Measurements from ENCODE around the gene TMEM235.
A peak's percentile ranks its signal among the peaks of the same experiment; 100 is the strongest.

Gene TMEM235

DNA sequence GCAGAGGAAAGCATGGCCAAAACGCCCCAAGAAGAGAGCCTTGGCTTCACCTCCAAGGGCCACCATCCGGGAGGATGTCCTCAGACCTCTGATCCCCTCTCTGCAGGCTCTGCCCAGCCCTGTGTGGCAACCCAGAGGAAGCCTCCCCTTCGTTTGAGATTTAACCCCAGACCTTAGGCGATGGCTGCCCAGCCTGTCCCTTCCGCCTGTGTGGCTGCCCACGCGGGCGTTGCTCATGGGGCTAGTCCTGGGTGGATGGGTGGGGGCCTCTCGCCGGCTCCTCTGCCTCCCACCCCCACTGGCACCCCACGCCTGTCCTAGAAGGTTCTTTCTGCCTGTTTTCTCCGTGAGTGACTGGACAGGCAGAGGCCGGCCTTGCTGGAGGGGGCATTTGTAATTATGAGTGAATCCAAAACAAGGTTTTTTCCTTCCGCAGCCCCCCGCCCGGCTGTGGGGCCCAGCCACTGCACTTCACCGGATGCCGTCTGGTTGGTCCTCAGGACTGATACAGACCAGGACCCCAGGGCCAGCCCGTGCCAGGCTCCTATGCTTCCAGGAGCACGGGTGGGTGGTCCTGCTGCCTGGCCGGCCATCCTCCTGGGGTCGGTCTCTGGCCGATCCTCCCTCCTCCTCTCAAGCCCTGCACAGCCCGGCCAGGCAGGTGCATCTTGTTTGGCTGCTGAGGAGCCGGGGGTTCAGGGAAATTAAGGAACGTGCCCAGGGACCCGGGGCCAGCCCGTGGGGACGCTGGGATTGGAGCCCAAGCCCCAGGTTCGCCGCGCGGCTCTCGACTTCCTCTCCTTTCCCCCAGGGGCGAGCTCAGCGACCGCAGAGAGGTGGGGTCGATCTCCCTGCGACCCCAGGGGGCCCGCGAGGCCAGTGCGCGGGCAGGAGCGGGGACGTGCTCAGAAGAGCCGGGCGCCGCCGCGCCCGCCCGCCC is at the start of gene TMEM235:
TMEM235 (plus strand) TSS at position 636 of the 940 bp plus-strand sequence. CDS start 393 bp downstream, outside the sequence.
- DNase-seq (ENCODE audit: low read depth) = no peak

DNA sequence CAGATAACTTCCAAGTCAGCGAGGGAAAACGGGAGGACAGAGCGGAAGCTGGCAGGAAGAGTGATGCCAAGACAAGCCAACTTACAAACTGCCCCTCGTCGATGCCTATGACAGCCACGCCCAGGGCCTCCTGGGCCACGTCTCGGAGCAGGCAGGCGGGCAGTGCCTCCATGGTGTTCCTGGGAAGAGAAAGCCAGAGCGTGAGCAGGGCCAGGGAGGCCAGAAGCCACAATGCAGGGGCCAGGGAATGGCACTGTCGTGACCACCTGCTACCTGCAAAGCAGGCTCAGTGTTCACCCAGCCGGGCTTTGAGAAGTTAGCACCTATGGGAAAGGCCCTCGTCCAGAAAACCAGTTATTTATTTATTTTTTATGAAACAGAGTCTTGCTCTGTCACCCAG is 48.9 kb upstream of the TMEM235 start:
- no peak for DNase-seq (ENCODE audit: low read depth)

GRCh38 chr17:78183916-78184315 is 47.5 kb upstream of the TMEM235 start:
- no peak for DNase-seq (ENCODE audit: low read depth)

GRCh38 chr17:78184351-78184750 is 47.1 kb upstream of the TMEM235 start:
- DNase-seq (ENCODE audit: low read depth) = no peak

GRCh38 chr17:78184868-78185267 is 46.6 kb upstream of the TMEM235 start:
- no peak for DNase-seq (ENCODE audit: low read depth)

DNA sequence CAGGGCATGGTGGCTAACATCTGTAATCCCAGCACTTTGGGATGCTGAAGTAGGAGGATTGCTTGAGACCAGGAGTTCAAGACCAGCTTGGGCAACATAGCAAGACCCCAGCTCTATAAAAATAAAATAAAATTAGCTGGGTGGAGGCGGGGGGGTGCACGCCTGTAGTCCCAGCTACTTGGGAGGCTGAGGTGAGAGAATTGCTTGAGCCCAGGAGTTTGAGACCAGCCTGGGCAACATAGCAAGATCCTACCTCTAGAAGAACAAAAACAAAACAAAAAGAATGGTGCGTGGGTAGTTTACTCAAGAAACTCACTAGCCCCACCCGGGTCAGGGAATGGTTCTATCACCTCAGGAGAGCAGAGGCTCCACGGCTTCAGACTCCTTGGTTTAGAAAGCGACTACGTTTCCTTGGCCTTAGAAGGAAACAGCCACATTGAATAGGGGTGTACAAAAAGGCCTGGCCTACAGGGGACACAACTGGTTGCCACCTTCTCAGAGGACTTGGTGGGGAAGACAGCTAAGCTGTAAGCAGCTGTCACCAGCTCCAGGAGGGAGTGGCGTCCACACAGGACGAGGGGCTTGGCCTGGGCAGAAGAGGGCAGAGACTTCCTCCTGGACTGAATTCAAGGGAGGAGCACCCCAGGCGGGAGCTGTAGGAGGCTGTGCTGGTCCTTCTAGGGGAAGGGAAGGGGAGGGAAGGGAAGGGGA is 45.3 kb upstream of the TMEM235 start:
- no peak for DNase-seq (ENCODE audit: low read depth)

- peak; percentile 62 for DNase-seq (ENCODE audit: low read depth)
Observed at GRCh38 chr17:78186692-78187595, 44.5 kb upstream of the TMEM235 start, which contains the start of the genes AFMID and TK1. AFMID (plus strand) TSS chr17:78187362; CDS start chr17:78187371, 9 bp downstream. TK1 (minus strand) TSS chr17:78187052; CDS start chr17:78186994, 58 bp downstream.

- DNase-seq (ENCODE audit: low read depth) = no peak
Observed at GRCh38 chr17:78196716-78197115, 34.7 kb upstream of the TMEM235 start.

- DNase-seq (ENCODE audit: low read depth) = no peak
Observed at GRCh38 chr17:78197147-78197832, 34.1 kb upstream of the TMEM235 start.

DNA sequence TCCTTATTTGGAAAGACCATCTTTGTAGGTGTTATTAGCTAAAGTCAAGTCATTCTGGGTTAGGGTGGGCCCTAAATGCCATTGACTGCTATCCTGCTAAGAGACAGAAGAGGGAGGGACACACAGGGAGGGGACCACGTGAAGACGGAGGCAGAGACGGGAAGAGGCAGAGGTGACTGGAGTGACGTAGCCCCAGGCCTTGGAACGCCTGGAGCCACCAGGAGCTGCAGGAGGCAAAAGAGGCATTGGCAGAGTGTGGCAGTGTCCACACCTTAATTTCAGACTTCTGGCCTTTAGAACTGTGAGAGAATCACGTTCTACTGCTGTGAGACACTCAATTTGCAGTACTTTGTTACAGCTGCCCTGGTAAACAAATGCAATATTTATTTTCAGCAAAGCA is 31.0 kb upstream of the TMEM235 start:
- no peak for DNase-seq (ENCODE audit: low read depth)

GRCh38 chr17:78202666-78203065 is 28.8 kb upstream of the TMEM235 start:
- no peak for DNase-seq (ENCODE audit: low read depth)

DNA sequence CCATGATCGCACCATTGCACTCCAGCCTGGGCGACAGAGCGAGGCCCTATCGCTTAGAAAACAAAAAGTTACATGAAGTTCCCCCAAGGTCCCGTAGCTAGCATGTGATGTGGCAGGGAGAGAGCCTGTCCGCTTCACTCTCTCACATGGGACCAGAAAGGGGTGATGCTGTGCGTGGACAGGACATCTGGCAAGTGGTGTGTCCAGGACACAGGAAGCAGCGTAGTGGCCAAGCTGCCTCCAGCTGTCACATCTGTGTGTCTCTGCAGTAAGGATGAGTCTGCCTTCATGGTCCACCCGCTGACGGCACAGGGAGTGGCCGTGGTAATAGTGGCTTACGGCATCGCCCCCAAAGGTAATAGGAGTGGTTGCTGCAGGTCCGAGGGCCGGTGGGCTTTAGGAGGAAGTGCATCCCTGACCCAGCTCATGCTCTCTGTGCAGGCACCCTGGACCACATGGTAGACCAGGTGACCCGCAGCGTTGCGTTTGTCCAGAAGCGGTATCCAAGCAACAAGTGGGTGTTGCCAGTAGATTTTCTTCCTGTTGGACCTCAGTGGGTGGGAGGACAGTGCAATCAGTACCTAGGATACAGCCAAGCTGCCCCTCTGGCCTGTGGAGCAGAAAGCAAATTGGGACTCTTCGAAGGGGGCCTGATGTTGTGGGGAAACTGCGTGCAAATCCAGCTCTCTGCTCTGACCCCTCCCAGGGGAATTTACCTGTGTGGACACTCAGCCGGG is 26.9 kb upstream of the TMEM235 start:
- DNase-seq (ENCODE audit: low read depth) = no peak

GRCh38 chr17:78205124-78205775 is 26.2 kb upstream of the TMEM235 start:
- DNase-seq (ENCODE audit: low read depth) = no peak

DNA sequence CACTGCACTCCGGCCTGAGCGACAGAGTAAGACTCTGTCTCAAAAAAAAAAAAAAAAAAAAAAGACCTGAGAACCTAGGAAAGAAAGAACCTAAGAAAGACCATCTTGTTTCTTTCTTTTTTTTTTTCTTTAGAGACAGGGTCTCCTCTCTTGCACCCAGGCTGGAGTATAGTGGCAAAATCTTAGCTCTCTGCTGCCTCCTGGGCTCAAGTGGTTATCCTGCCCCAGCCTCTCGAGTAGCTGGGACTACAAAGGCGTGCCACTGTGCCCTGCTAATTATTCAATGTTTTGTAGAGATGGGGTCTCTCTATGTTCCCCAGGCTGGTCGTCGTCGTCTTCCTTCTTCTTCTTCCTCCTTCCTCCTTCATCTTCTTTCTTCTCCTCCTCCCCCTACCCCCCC is 25.1 kb upstream of the TMEM235 start:
- no peak for DNase-seq (ENCODE audit: low read depth)

GRCh38 chr17:78208486-78208885 is 22.9 kb upstream of the TMEM235 start:
- DNase-seq (ENCODE audit: low read depth) = no peak

- DNase-seq (ENCODE audit: low read depth) = no peak
Observed at GRCh38 chr17:78210111-78210510, 21.3 kb upstream of the TMEM235 start.

- DNase-seq (ENCODE audit: low read depth) = no peak
Observed at GRCh38 chr17:78211032-78211431, 20.4 kb upstream of the TMEM235 start.

GRCh38 chr17:78214016-78214705 is 17.3 kb upstream of the TMEM235 start, which contains the start of gene BIRC5:
BIRC5 (plus strand) TSS chr17:78214253; CDS start chr17:78214317, 64 bp downstream.
- DNase-seq (ENCODE audit: low read depth) = peak; percentile 87

GRCh38 chr17:78214706-78215061 is 16.7 kb upstream of the TMEM235 start:
- DNase-seq (ENCODE audit: low read depth) = no peak
